HAP-1 (cell line): ENCODE results near the gene UNCX.

Experiments used
- DNase-seq, 2 experiments: peaks; one replicate each; pipeline ENCODE4 v3.0.0-alpha.2; 2016 to 2020; ENCODE audit warnings: low spot score in 2 of 2
- H3K27me3 ChIP-seq: fragments of 250-450 bp; sonication (Bioruptor Pico); 2 replicates; pipeline ENCODE4 v1.5.1; 2020; ENCODE audit warnings: low read depth, mild to moderate bottlenecking, moderate library complexity
- H3K36me3 ChIP-seq: fragments of 250-450 bp; sonication (Bioruptor Pico); replicated peaks from 2 replicates; pipeline ENCODE4 v1.5.1; 2020; ENCODE audit warnings: mild to moderate bottlenecking
- H3K4me1 ChIP-seq: fragments of 250-450 bp; sonication (Bioruptor Pico); 2 replicates; pipeline ENCODE4 v1.5.1; 2020; ENCODE audit warnings: mild to moderate bottlenecking
- H3K4me3 ChIP-seq: fragments of 250-450 bp; sonication (Bioruptor Pico); 2 replicates; pipeline ENCODE4 v1.5.1; 2020; ENCODE audit warnings: mild to moderate bottlenecking, moderate library complexity
- H3K9me3 ChIP-seq: fragments of 250-450 bp; sonication (Bioruptor Pico); 2 replicates; pipeline ENCODE4 v1.5.1; 2020; ENCODE audit warnings: mild to moderate bottlenecking, moderate library complexity
- in situ Hi-C: fragments of 300-500 bp; cut with MboI; formaldehyde crosslinking; loops from 3 replicates; pipeline ENCODE4 v1.14.3; 2020; ENCODE audit warnings: low sequenced_read_pairs, inconsistent platforms, mixed read lengths

The UNCX gene

GRCh38 chr7:1231214-1232102 lies 1.2 kb upstream of the UNCX start:
- Histone ChIP-seq H3K9me3 (no peaks in the 10 kb centered on the region), H3K4me1 (no peaks in the 10 kb centered on the region), H3K27me3 (peaks cover 39% of the 10 kb centered on the region), H3K36me3 (no peaks in the 10 kb centered on the region), H3K4me3 (no peak overlapping the region)
- in situ Hi-C loops, result no loop called here
- no peak for DNase-seq

- no peaks in the 10 kb centered on the region for H3K4me1 ChIP-seq
- no peaks in the 10 kb centered on the region for H3K9me3 ChIP-seq
- in situ Hi-C loops, result no loop called here
- no peak for DNase-seq
- H3K27me3 ChIP-seq, result peaks cover 43% of the 10 kb centered on the region
- H3K4me3 ChIP-seq, result no peak overlapping the region
- H3K36me3 ChIP-seq, result no peaks in the 10 kb centered on the region
Observed at GRCh38 chr7:1232103-1232466, 587 bp upstream of the UNCX start.

- H3K4me3 ChIP-seq, result no peak overlapping the region
- H3K4me1 ChIP-seq, result no peaks in the 10 kb centered on the region
- no peaks in the 10 kb centered on the region for H3K9me3 ChIP-seq
- peaks cover 53% of the 10 kb centered on the region for H3K27me3 ChIP-seq
- no peak for DNase-seq
- in situ Hi-C loops, result no loop called here
- H3K36me3 ChIP-seq, result no peaks in the 10 kb centered on the region
Observed at GRCh38 chr7:1233333-1234048, 819 bp downstream of the UNCX start.

GRCh38 chr7:1234049-1234880 lies 1.6 kb downstream of the UNCX start:
- H3K36me3 ChIP-seq, result no peaks in the 10 kb centered on the region
- no peaks in the 10 kb centered on the region for H3K9me3 ChIP-seq
- DNase-seq, result no peak
- in situ Hi-C loops, result no loop called here
- no peaks in the 10 kb centered on the region for H3K4me1 ChIP-seq
- peaks cover 61% of the 10 kb centered on the region for H3K27me3 ChIP-seq
- no peak overlapping the region for H3K4me3 ChIP-seq

- in situ Hi-C loops, result no loop called here
- Histone ChIP-seq H3K36me3 (no peaks in the 10 kb centered on the region), H3K27me3 (peaks cover 68% of the 10 kb centered on the region), H3K4me3 (no peak overlapping the region), H3K9me3 (no peaks in the 10 kb centered on the region), H3K4me1 (no peaks in the 10 kb centered on the region)
- no peak for DNase-seq
Observed at GRCh38 chr7:1234881-1235500, 2.3 kb downstream of the UNCX start.

GRCh38 chr7:1235501-1236131 lies 2.9 kb downstream of the UNCX start:
- Histone ChIP-seq H3K9me3 (no peaks in the 10 kb centered on the region), H3K4me3 (no peak overlapping the region), H3K36me3 (no peaks in the 10 kb centered on the region), H3K4me1 (no peaks in the 10 kb centered on the region), H3K27me3 (peaks cover 73% of the 10 kb centered on the region)
- in situ Hi-C loops, result no loop called here
- DNase-seq, result no peak

- Histone ChIP-seq H3K27me3 (peaks cover 75% of the 10 kb centered on the region), H3K4me3 (no peak overlapping the region)
- in situ Hi-C loops, result no loop called here
Observed at GRCh38 chr7:1236132-1236661, 3.5 kb downstream of the UNCX start.

GRCh38 chr7:1236831-1237701 lies 4.4 kb downstream of the UNCX start:
- Histone ChIP-seq H3K36me3 (no peaks in the 10 kb centered on the region), H3K9me3 (no peaks in the 10 kb centered on the region), H3K4me3 (no peak overlapping the region), H3K4me1 (no peaks in the 10 kb centered on the region), H3K27me3 (peaks cover 77% of the 10 kb centered on the region)
- in situ Hi-C loops, result no loop called here
- DNase-seq, result no peak

More at GRCh38 chr7:1236132-1236661, 3.5 kb downstream of the UNCX start:
- DNase-seq, result no peak
- Histone ChIP-seq H3K9me3 (no peaks in the 10 kb centered on the region), H3K36me3 (no peaks in the 10 kb centered on the region), H3K4me1 (no peaks in the 10 kb centered on the region)

GRCh38 chr7:1237704-1238255 lies 5.1 kb downstream of the UNCX start:
- in situ Hi-C loops, result no loop called here
- no peaks in the 10 kb centered on the region for H3K9me3 ChIP-seq
- no peaks in the 10 kb centered on the region for H3K4me1 ChIP-seq
- no peak overlapping the region for H3K4me3 ChIP-seq
- H3K36me3 ChIP-seq, result no peaks in the 10 kb centered on the region
- peaks cover 82% of the 10 kb centered on the region for H3K27me3 ChIP-seq
- no peak for DNase-seq

GRCh38 chr7:1238450-1238882 lies 5.8 kb downstream of the UNCX start:
- Histone ChIP-seq H3K4me1 (no peaks in the 10 kb centered on the region), H3K27me3 (peaks cover 86% of the 10 kb centered on the region)
- in situ Hi-C loops, result no loop called here

GRCh38 chr7:1238931-1239802 lies 6.5 kb downstream of the UNCX start:
- no peaks in the 10 kb centered on the region for H3K4me1 ChIP-seq
- no peak overlapping the region for H3K4me3 ChIP-seq
- no peak for DNase-seq
- peaks cover 86% of the 10 kb centered on the region for H3K27me3 ChIP-seq
- no peaks in the 10 kb centered on the region for H3K9me3 ChIP-seq
- in situ Hi-C loops, result no loop called here
- no peaks in the 10 kb centered on the region for H3K36me3 ChIP-seq

More at GRCh38 chr7:1238450-1238882, 5.8 kb downstream of the UNCX start:
- H3K36me3 ChIP-seq, result no peaks in the 10 kb centered on the region
- no peak for DNase-seq
- no peaks in the 10 kb centered on the region for H3K9me3 ChIP-seq
- no peak overlapping the region for H3K4me3 ChIP-seq
